ENCODE results near the gene DET1. TPM values are rescaled to one million over a fixed set of nuclear protein-coding genes. Genes with fewer than 3 reads are reported as not detected.

The DET1 gene
- total and polyA plus RNA-seq, 2 of the 13 experiments (the other 11 are each of a cell fraction or from before 2014, with no cell fraction given), result 2.2 to 4.2 TPM

DNA sequence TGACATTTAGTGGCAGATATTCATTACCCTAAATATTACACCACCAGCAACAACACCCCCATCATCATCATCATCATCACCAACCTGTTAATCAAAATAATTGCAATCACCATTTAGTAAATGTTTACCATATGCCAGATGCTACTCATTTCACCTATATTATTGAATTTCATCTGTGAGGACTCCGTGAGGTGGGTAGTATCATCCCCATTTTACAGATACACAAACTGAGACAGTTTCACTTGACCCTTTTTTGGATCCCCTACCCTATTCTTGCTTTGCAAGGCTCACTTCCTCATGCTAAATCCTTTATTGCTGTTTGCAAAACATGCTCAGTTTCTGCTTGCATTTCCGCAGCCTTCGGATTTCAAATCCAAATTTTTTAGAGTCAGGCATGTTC, 18.3 kb upstream of the DET1 start:
- intact Hi-C loops (cut with micrococcal nuclease; ENCODE audit: unreplicated experiment), result no loop called here
- H3K4me2 ChIP-seq (ENCODE audit: low read depth, low read length), result no peak overlapping the region
- H3K27me3 ChIP-seq (ENCODE audit: control insufficient read depth in 1 of 2, insufficient read depth in 2 of 2, low read length in 2 of 2), result peaks cover 0 to 19% of the 10 kb centered on the region in 2 experiments; a peak in 3 of 5 replicates
- BruUV-seq (replicated peaks), result no TSS peak
- H3K4me1 ChIP-seq (ENCODE audit: insufficient read depth, low read length), result no peaks in the 10 kb centered on the region
- H3K36me3 ChIP-seq (replicated peaks in 1 of 2; ENCODE audit: control insufficient read depth in 1 of 2, insufficient read depth in 2 of 2, low read length in 2 of 2), result no peaks in the 10 kb centered on the region
- no peak overlapping the region for H3K27ac ChIP-seq (ENCODE audit: extremely low read length, insufficient read depth, low read length)
- ATAC-seq, result no peak
- FAIRE-seq, result no peak
- in situ Hi-C loops (cut with HindIII; ENCODE audit: extremely low pct_ligation_motif_present, low pct_unique_long_range_greater_than_20kb), result no loop called here
- H2AFZ ChIP-seq (ENCODE audit: low read length), result no peak overlapping the region
- CTCF ChIA-PET (ENCODE audit: low intra/inter-chr PET ratio, low total read pairs), result no interaction called here
- no peaks in the 10 kb centered on the region for H3K9me3 ChIP-seq (ENCODE audit: low read length)
- POLR2A ChIA-PET, result no interaction called here
- 26% methylated on average over 3 of the region's 3 CpGs for WGBS (ENCODE audit: low lambda C conversion rate)
- DNase-seq (ENCODE audit: low spot score), result no peak
- TF ChIP-seq, protein P1, sequence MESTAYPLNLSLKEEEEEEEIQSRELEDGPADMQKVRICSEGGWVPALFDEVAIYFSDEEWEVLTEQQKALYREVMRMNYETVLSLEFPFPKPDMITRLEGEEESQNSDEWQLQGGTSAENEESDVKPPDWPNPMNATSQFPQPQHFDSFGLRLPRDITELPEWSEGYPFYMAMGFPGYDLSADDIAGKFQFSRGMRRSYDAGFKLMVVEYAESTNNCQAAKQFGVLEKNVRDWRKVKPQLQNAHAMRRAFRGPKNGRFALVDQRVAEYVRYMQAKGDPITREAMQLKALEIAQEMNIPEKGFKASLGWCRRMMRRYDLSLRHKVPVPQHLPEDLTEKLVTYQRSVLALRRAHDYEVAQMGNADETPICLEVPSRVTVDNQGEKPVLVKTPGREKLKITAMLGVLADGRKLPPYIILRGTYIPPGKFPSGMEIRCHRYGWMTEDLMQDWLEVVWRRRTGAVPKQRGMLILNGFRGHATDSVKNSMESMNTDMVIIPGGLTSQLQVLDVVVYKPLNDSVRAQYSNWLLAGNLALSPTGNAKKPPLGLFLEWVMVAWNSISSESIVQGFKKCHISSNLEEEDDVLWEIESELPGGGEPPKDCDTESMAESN (CRISPR knock-in tag; conservative IDR thresholded peaks at IDR 0.05), result no peak
- no peak for TF ChIP-seq NAIF1 (CRISPR knock-in tag; IDR thresholded peaks at IDR 0.05; ENCODE audit: borderline replicate concordance)
- TF ChIP-seq ZBTB38 (CRISPR knock-in tag; IDR thresholded peaks at IDR 0.05), result no peak
- TF ChIP-seq ZFP82 (CRISPR knock-in tag; IDR thresholded peaks at IDR 0.05; ENCODE audit: borderline replicate concordance), result no peak
- TF ChIP-seq ZNF431 (CRISPR knock-in tag; IDR thresholded peaks at IDR 0.05; ENCODE audit: borderline replicate concordance, low read depth), result no peak
- TF ChIP-seq PRPF4 (IDR thresholded peaks at IDR 0.05; ENCODE audit: low read depth, low read length, poor library complexity, severe bottlenecking), result no peak
- no peak for TF ChIP-seq ZIK1 (CRISPR knock-in tag; IDR thresholded peaks at IDR 0.05; ENCODE audit: borderline replicate concordance, low read depth)
- TF ChIP-seq TEAD3 (CRISPR knock-in tag; optimal IDR thresholded peaks at IDR 0.05; ENCODE audit: borderline replicate concordance), result no peak
- no peak for TF ChIP-seq CC2D1A (CRISPR knock-in tag; IDR thresholded peaks at IDR 0.05)
- TF ChIP-seq TGIF2 (CRISPR knock-in tag; IDR thresholded peaks at IDR 0.05), result no peak
- TF ChIP-seq ZNF468 (CRISPR knock-in tag; IDR thresholded peaks at IDR 0.05), result no peak
- H3K9ac ChIP-seq (ENCODE audit: insufficient read depth, low read depth, low read length), result no peak overlapping the region
- no peaks in the 10 kb centered on the region for H3K79me2 ChIP-seq (ENCODE audit: insufficient read depth, low read length)
- no peaks in the 10 kb centered on the region for H4K20me1 ChIP-seq (ENCODE audit: insufficient read depth, low read length)
- H3K4me3 ChIP-seq (replicated peaks in 1 of 3; ENCODE audit: insufficient read depth in 1 of 3, low read depth in 2 of 3, low read length in 3 of 3), result no peak overlapping the region
